ENCODE data around the gene ADAM19. TPM values are rescaled to one million over a fixed set of nuclear protein-coding genes. Genes with fewer than 3 reads are reported as not detected.
"Not testable (repeated sequence)": the region's sequence is repeated elsewhere in the genome, so short reads cannot be mapped to it uniquely, and the experiment has no call there.

The ADAM19 gene
- total and polyA plus RNA-seq, 2 donors (not counting 1 experiment from before 2014, with no cell fraction given) = 13.0 to 65.2 TPM

- no peaks in the 10 kb centered on the region for H3K4me1 ChIP-seq (ENCODE audit: control insufficient read depth, extremely low read depth, insufficient read depth, low read length)
- peak; percentile 45 to 48 for TF ChIP-seq CTCF (conservative IDR thresholded peaks at IDR 0.05 in 1 of 2, IDR thresholded peaks at IDR 0.05 in 1 of 2; ENCODE audit: low read depth in 1 of 2, low read length in 2 of 2)
- no peak for TF ChIP-seq EZH2 (IDR thresholded peaks at IDR 0.05; ENCODE audit: low read length, missing control alignments)
- no peak overlapping the region for H3K4me3 ChIP-seq (replicated peaks in 1 of 4; ENCODE audit: control extremely low read depth in 1 of 4, insufficient read depth in 1 of 4, low read depth in 3 of 4, low read length in 4 of 4)
- no peaks in the 10 kb centered on the region for H4K20me1 ChIP-seq (ENCODE audit: control insufficient read depth, extremely low read depth, insufficient read depth, low read length)
- no peak overlapping the region for H3K4me2 ChIP-seq (ENCODE audit: extremely low read depth, insufficient read depth, low read length)
- no peaks in the 10 kb centered on the region for H3K27me3 ChIP-seq (ENCODE audit: control insufficient read depth, insufficient read depth, low read length)
- H3K79me2 ChIP-seq (ENCODE audit: control insufficient read depth, insufficient read depth, low read length) = no peaks in the 10 kb centered on the region
- H3K36me3 ChIP-seq (ENCODE audit: control insufficient read depth, insufficient read depth, low read length) = no peaks in the 10 kb centered on the region
- H3K9me3 ChIP-seq (ENCODE audit: control insufficient read depth, insufficient read depth, low read depth, low read length) = no peaks in the 10 kb centered on the region
- H3K9ac ChIP-seq (ENCODE audit: insufficient read depth, low read length) = no peak overlapping the region
- no peak overlapping the region for H3K27ac ChIP-seq (ENCODE audit: insufficient read depth, low read length)
- DNase-seq (ENCODE audit: low read depth in 2 of 2) = peak; percentile 58 to 73
- no peak overlapping the region for H2AFZ ChIP-seq (ENCODE audit: low read length)
Observed at GRCh38 chr5:157431544-157432200, 143.9 kb downstream of the ADAM19 start.

- not testable (repeated sequence) for H3K9ac ChIP-seq (ENCODE audit: insufficient read depth, low read length); H3K4me3 ChIP-seq (replicated peaks in 1 of 4; ENCODE audit: control extremely low read depth in 1 of 4, insufficient read depth in 1 of 4, low read depth in 3 of 4, low read length in 4 of 4); H3K9me3 ChIP-seq (ENCODE audit: control insufficient read depth, insufficient read depth, low read depth, low read length); H3K4me1 ChIP-seq (ENCODE audit: control insufficient read depth, extremely low read depth, insufficient read depth, low read length); DNase-seq (ENCODE audit: low read depth in 2 of 2); H3K36me3 ChIP-seq (ENCODE audit: control insufficient read depth, insufficient read depth, low read length); H4K20me1 ChIP-seq (ENCODE audit: control insufficient read depth, extremely low read depth, insufficient read depth, low read length); H3K4me2 ChIP-seq (ENCODE audit: extremely low read depth, insufficient read depth, low read length); H2AFZ ChIP-seq (ENCODE audit: low read length); H3K27me3 ChIP-seq (ENCODE audit: control insufficient read depth, insufficient read depth, low read length); H3K27ac ChIP-seq (ENCODE audit: insufficient read depth, low read length); H3K79me2 ChIP-seq (ENCODE audit: control insufficient read depth, insufficient read depth, low read length)
Observed at GRCh38 chr5:157429920-157430319, 145.7 kb downstream of the ADAM19 start.

Other genes with a start within 250 kb of the ADAM19 start
- gene NIPAL4, start 115.6 kb downstream of the ADAM19 start, total RNA-seq = 0.17 and 0.26 TPM in 2 replicates
- 0.06 and 0.07 TPM in 2 replicates for gene NIPAL4, start 115.6 kb downstream of the ADAM19 start, polyA plus RNA-seq
- gene SOX30, start 76.7 kb upstream of the ADAM19 start, total RNA-seq = under 0.01 TPM in 1 of 2 replicates, not detected in the other
- gene SOX30, start 76.7 kb upstream of the ADAM19 start, polyA plus RNA-seq = 0.02 and 0.05 TPM in 2 replicates
- gene C5orf52, start 95.8 kb upstream of the ADAM19 start, total RNA-seq = not detected in 2 replicates
- gene C5orf52, start 95.8 kb upstream of the ADAM19 start, polyA plus RNA-seq = not detected in 2 replicates
- gene THG1L, start 155.6 kb upstream of the ADAM19 start, total RNA-seq = 37.3 and 42.4 TPM in 2 replicates
- 16.1 and 18.0 TPM in 2 replicates for gene THG1L, start 155.6 kb upstream of the ADAM19 start, polyA plus RNA-seq
- 2.1 and 3.1 TPM in 2 replicates for gene LSM11, start 167.9 kb upstream of the ADAM19 start, total RNA-seq
- gene LSM11, start 167.9 kb upstream of the ADAM19 start, polyA plus RNA-seq = 2.0 and 2.5 TPM in 2 replicates